Measurements from ENCODE around the gene CELF2. TPM values are rescaled to one million over a fixed set of nuclear protein-coding genes. Genes with fewer than 3 reads are reported as not detected.

The CELF2 gene
- total RNA-seq, 2 donors from 2014 or later: 30.2 to 34.4 TPM

GRCh38 chr10:11106621-11107374, 89.1 kb downstream of the CELF2 start:
- H3K9me3 ChIP-seq: no peaks in the 10 kb centered on the region
- TF ChIP-seq, protein P1, sequence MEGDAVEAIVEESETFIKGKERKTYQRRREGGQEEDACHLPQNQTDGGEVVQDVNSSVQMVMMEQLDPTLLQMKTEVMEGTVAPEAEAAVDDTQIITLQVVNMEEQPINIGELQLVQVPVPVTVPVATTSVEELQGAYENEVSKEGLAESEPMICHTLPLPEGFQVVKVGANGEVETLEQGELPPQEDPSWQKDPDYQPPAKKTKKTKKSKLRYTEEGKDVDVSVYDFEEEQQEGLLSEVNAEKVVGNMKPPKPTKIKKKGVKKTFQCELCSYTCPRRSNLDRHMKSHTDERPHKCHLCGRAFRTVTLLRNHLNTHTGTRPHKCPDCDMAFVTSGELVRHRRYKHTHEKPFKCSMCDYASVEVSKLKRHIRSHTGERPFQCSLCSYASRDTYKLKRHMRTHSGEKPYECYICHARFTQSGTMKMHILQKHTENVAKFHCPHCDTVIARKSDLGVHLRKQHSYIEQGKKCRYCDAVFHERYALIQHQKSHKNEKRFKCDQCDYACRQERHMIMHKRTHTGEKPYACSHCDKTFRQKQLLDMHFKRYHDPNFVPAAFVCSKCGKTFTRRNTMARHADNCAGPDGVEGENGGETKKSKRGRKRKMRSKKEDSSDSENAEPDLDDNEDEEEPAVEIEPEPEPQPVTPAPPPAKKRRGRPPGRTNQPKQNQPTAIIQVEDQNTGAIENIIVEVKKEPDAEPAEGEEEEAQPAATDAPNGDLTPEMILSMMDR (IDR thresholded peaks at IDR 0.05): no peak
- intact Hi-C loops (cut with DNase I): no loop called here

GRCh38 chr10:11107948-11108347, 90.3 kb downstream of the CELF2 start:
- intact Hi-C loops (cut with DNase I): no loop called here

More at GRCh38 chr10:11106621-11107374, 89.1 kb downstream of the CELF2 start:
- no peak overlapping the region for H3K27ac ChIP-seq
- H3K9ac ChIP-seq (ENCODE audit: low read depth in 2 of 2, low read length in 2 of 2): no peak overlapping the region
- H3K27me3 ChIP-seq: no peaks in the 10 kb centered on the region
- no peaks in the 10 kb centered on the region for H3K4me1 ChIP-seq
- no peaks in the 10 kb centered on the region for H3K36me3 ChIP-seq
- no peak for DNase-seq
- H3K4me3 ChIP-seq: no peak overlapping the region

GRCh38 chr10:11108356-11108755, 90.7 kb downstream of the CELF2 start:
- Histone ChIP-seq H3K9ac (ENCODE audit: low read depth in 2 of 2, low read length in 2 of 2) (no peak overlapping the region), H3K4me3 (no peak overlapping the region), H3K4me1 (no peaks in the 10 kb centered on the region), H3K9me3 (no peaks in the 10 kb centered on the region), H3K27ac (no peak overlapping the region), H3K27me3 (no peaks in the 10 kb centered on the region), H3K36me3 (no peaks in the 10 kb centered on the region)
- TF ChIP-seq, protein P1 (IDR thresholded peaks at IDR 0.05): no peak
- intact Hi-C loops (cut with DNase I): no loop called here
- no peak for DNase-seq

More at GRCh38 chr10:11107948-11108347, 90.3 kb downstream of the CELF2 start:
- Histone ChIP-seq H3K4me1 (no peaks in the 10 kb centered on the region), H3K4me3 (no peak overlapping the region), H3K36me3 (no peaks in the 10 kb centered on the region), H3K27ac (no peak overlapping the region), H3K27me3 (no peaks in the 10 kb centered on the region), H3K9ac (ENCODE audit: low read depth in 2 of 2, low read length in 2 of 2) (no peak overlapping the region), H3K9me3 (no peaks in the 10 kb centered on the region)
- DNase-seq: no peak
- TF ChIP-seq, protein P1 (IDR thresholded peaks at IDR 0.05): no peak

DNA sequence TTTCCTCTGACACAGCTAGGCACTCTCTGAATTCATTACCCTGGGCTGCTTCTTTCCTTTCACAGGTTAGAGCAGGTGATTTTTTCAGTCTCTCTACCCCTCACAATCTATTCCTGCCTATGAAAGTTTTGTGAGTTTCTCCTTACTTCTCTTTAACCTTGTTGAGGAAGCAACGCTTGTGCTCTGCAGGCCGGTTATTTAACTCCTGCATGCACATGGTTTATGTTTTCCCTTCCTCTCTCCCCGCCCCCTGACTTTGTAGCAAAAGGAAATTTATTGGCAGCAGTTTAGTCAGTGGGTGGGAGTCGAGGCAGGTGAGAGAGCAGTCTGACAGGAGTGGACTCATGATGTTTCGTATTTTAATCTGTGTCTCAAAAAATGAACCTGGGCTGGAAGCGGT, 91.9 kb downstream of the CELF2 start:
- TF ChIP-seq, protein P1 (IDR thresholded peaks at IDR 0.05): no peak
- no peaks in the 10 kb centered on the region for H3K27me3 ChIP-seq
- no peaks in the 10 kb centered on the region for H3K9me3 ChIP-seq
- no peak overlapping the region for H3K9ac ChIP-seq (ENCODE audit: low read depth in 2 of 2, low read length in 2 of 2)
- no peaks in the 10 kb centered on the region for H3K36me3 ChIP-seq
- no peak overlapping the region for H3K27ac ChIP-seq
- H3K4me3 ChIP-seq: no peak overlapping the region
- H3K4me1 ChIP-seq: no peaks in the 10 kb centered on the region
- intact Hi-C loops (cut with DNase I): no loop called here
- no peak for DNase-seq

- Histone ChIP-seq H3K9me3 (no peaks in the 10 kb centered on the region), H3K36me3 (no peaks in the 10 kb centered on the region), H3K27ac (no peak overlapping the region), H3K9ac (ENCODE audit: low read depth in 2 of 2, low read length in 2 of 2) (no peak overlapping the region), H3K4me1 (no peaks in the 10 kb centered on the region), H3K4me3 (no peak overlapping the region), H3K27me3 (no peaks in the 10 kb centered on the region)
- intact Hi-C loops (cut with DNase I): no loop called here
- TF ChIP-seq, protein P1 (IDR thresholded peaks at IDR 0.05): no peak
- DNase-seq: no peak
Measured at GRCh38 chr10:11110539-11110938, 92.9 kb downstream of the CELF2 start.

All from colonic mucosa (tissue), 4 donors.